HepG2 (cell line): Measurements from ENCODE around the gene NFKBIA. TPM values are rescaled to one million over a fixed set of nuclear protein-coding genes. Genes with fewer than 3 reads are reported as not detected.
A peak's percentile ranks its signal among the peaks of the same experiment; 100 is the strongest.
"Not testable (repeated sequence)": the region's sequence is repeated elsewhere in the genome, so short reads cannot be mapped to it uniquely, and the experiment has no call there.

Experiments
- ATAC-seq: fragments of 200-7000 bp; cut with Tn5 transposase; 3 replicates; pipeline ENCODE4 v1.9.1; 2020; ENCODE audit warnings: mild to moderate bottlenecking, moderate library complexity
- BruUV-seq: library from RNA; stranded (reverse); fragments of 400-500 nt; replicated peaks from 2 replicates; lab custom pipeline; 2021; lab: Mats Ljungman, UMichigan
- CTCF ChIA-PET: fragments of 300-600 bp; formaldehyde crosslinking; extraction: SDS; loops from one replicate; lab custom pipeline; 2021; ENCODE audit warnings: low total read pairs, inconsistent platforms, low intra/inter-chr PET ratio; lab: Yijun Ruan, JAX
- POLR2A ChIA-PET: fragments of 350-600 bp; sonication (Branson Sonifier 250); formaldehyde crosslinking; loops from one replicate; lab custom pipeline; 2020; ENCODE audit warnings: antibody characterized with exemption, inconsistent platforms; lab: Yijun Ruan, JAX
- DNase-seq: peaks from one replicate; pipeline ENCODE4 v3.0.0-alpha.2; 2015; ENCODE audit warnings: low spot score
- FAIRE-seq: peaks from 3 replicates; lab custom pipeline; 2011; peaks lifted over from hg19 to GRCh38; lab: Jason Lieb, UNC
- H2AFZ ChIP-seq: one replicate; pipeline ENCODE4 v1.6.1; 2011; ENCODE audit warnings: low read length, inconsistent platforms
- H3K27ac ChIP-seq: fragments of 300-600 bp; 3 replicates; pipeline ENCODE4 v1.8.0; 2011; ENCODE audit warnings: mixed run types, mild to moderate bottlenecking, mixed read lengths, low read length, inconsistent platforms; ENCODE audit not compliant: insufficient read depth; ENCODE audit errors: extremely low read length
- H3K27me3 ChIP-seq, 2 experiments: fragments of 200-600 bp in 1 of 2; 2 replicates in 1 of 2; 3 replicates in 1 of 2; pipeline versions ENCODE4 v1.6.0 to v1.8.0; 2011; ENCODE audit warnings: low read length in 2 of 2, mild to moderate bottlenecking in 2 of 2, moderate library complexity in 2 of 2, inconsistent platforms in 1 of 2; ENCODE audit not compliant: insufficient read depth in 2 of 2, control insufficient read depth in 1 of 2
- H3K36me3 ChIP-seq, 2 experiments: fragments of 200-600 bp in 1 of 2; replicated peaks in 1 of 2; 2 replicates in 1 of 2; 3 replicates in 1 of 2; pipeline versions ENCODE4 v1.5.1 to v1.8.0; 2011; ENCODE audit warnings: low read length in 2 of 2, inconsistent platforms in 1 of 2; ENCODE audit not compliant: insufficient read depth in 2 of 2, control insufficient read depth in 1 of 2
- H3K4me1 ChIP-seq: 2 replicates; pipeline ENCODE4 v1.5.1; 2012; ENCODE audit warnings: low read length, inconsistent platforms; ENCODE audit not compliant: insufficient read depth
- H3K4me2 ChIP-seq: 2 replicates; pipeline ENCODE4 v1.6.0; 2011; ENCODE audit warnings: low read depth, low read length, inconsistent platforms
- H3K4me3 ChIP-seq, 3 experiments: fragments of 200-600 bp in 1 of 3; sonication (generic), shearing (Covaris generic) in 1 of 3; replicated peaks in 1 of 3; 2 replicates each; pipeline ENCODE4 v1.5.1; 2011 to 2016; ENCODE audit warnings: low read length in 3 of 3, inconsistent platforms in 2 of 3, low read depth in 2 of 3, mild to moderate bottlenecking in 2 of 3, control low read depth in 1 of 3, mixed read lengths in 1 of 3; ENCODE audit not compliant: insufficient read depth in 1 of 3
- H3K79me2 ChIP-seq: one replicate; pipeline ENCODE4 v1.6.1; 2011; ENCODE audit warnings: low read length, inconsistent platforms; ENCODE audit not compliant: insufficient read depth
- H3K9ac ChIP-seq: 2 replicates; pipeline ENCODE4 v1.6.0; 2011; ENCODE audit warnings: mild to moderate bottlenecking, low read depth, low read length, inconsistent platforms; ENCODE audit not compliant: insufficient read depth
- H3K9me3 ChIP-seq: 2 replicates; pipeline ENCODE4 v1.5.1; 2012; ENCODE audit warnings: mild to moderate bottlenecking, low read length
- H4K20me1 ChIP-seq: 2 replicates; pipeline ENCODE4 v1.6.0; 2011; ENCODE audit warnings: inconsistent platforms, mild to moderate bottlenecking, low read length, moderate library complexity; ENCODE audit not compliant: insufficient read depth
- FOXA1 ChIP-seq, 2 experiments: fragments of 450-650 bp in 1 of 2; sonication (generic) in 1 of 2; formaldehyde crosslinking in 1 of 2; IDR thresholded peaks; 2 replicates each; pipeline versions ENCODE4 v1.4.0 to v1.6.1; 2016 to 2020; ENCODE audit warnings: missing genetic modification reagents in 1 of 2
- KDM4B ChIP-seq: sonication (generic); formaldehyde crosslinking; IDR thresholded peaks from 2 replicates; pipeline ENCODE4 v1.4.0; 2020; ENCODE audit warnings: missing genetic modification reagents
- PHF21A ChIP-seq: sonication (generic); formaldehyde crosslinking; IDR thresholded peaks from 2 replicates; pipeline ENCODE4 v1.5.0; 2020; ENCODE audit warnings: mild to moderate bottlenecking, missing genetic modification reagents
- RXRA ChIP-seq: sonication (generic); formaldehyde crosslinking; IDR thresholded peaks from 2 replicates; pipeline ENCODE4 v1.5.1; 2020; ENCODE audit warnings: missing genetic modification reagents
- SRY ChIP-seq: sonication (generic); formaldehyde crosslinking; IDR thresholded peaks from 2 replicates; pipeline ENCODE4 v1.8.0; 2022; ENCODE audit warnings: mild to moderate bottlenecking, missing genetic modification reagents
- ZC3H4 ChIP-seq: sonication (generic); formaldehyde crosslinking; IDR thresholded peaks from 2 replicates; pipeline ENCODE4 v1.4.0; 2020; ENCODE audit warnings: missing genetic modification reagents, borderline replicate concordance
- ZIK1 ChIP-seq: sonication (generic); formaldehyde crosslinking; IDR thresholded peaks from 2 replicates; pipeline ENCODE4 v1.5.0; 2020; ENCODE audit warnings: mild to moderate bottlenecking, low read depth, missing genetic modification reagents, borderline replicate concordance
- ZMYM4 ChIP-seq: sonication (generic); formaldehyde crosslinking; IDR thresholded peaks from 2 replicates; pipeline ENCODE4 v1.8.1; 2023; ENCODE audit warnings: mild to moderate bottlenecking, missing genetic modification reagents
- ZNF709 ChIP-seq: sonication (generic); formaldehyde crosslinking; IDR thresholded peaks from 2 replicates; pipeline ENCODE4 v1.5.0; 2020; ENCODE audit warnings: mild to moderate bottlenecking, missing genetic modification reagents
- ZNF746 ChIP-seq: sonication (generic); formaldehyde crosslinking; IDR thresholded peaks from 2 replicates; pipeline ENCODE4 v1.8.0; 2022; ENCODE audit warnings: mild to moderate bottlenecking, missing genetic modification reagents
- ZNF841 ChIP-seq: sonication (generic); formaldehyde crosslinking; IDR thresholded peaks from 2 replicates; pipeline ENCODE4 v1.8.1; 2023; ENCODE audit warnings: missing genetic modification reagents, borderline replicate concordance
- WGBS: methylation state at CpG from one replicate; pipeline ENCODE4 v1.1.6; 2017; ENCODE audit warnings: low lambda C conversion rate; 5-methylcytosine and 5-hydroxymethylcytosine counted together
- in situ Hi-C: cut with HindIII; loops from 2 replicates; pipeline ENCODE4 v1.10.0; 2017; ENCODE audit warnings: low pct_unique_long_range_greater_than_20kb; ENCODE audit not compliant: extremely low pct_ligation_motif_present
- intact Hi-C: fragments of 100-400 bp; cut with micrococcal nuclease; formaldehyde crosslinking; loops from one replicate; pipeline ENCODE4 v1.10.0; 2022; ENCODE audit not compliant: unreplicated experiment
- polyA plus RNA-seq, 8 experiments: library from polyadenylated mRNA; depleted of rRNA in 3 of 8; stranded (reverse) in 7 of 8; unstranded in 1 of 8; fragments of >200 nt; fragmentation: Illumina TruSeq in 4 of 8; extraction: Trizol in 4 of 8; gene quantifications; 2 replicates each; pipeline versions ENCODE4 v1.2.1 to v1.2.3, GENCODE V29; 2011 to 2016; ENCODE audit warnings: low read depth in 4 of 8, missing spikeins in 1 of 8, mixed read lengths in 1 of 8; ENCODE audit not compliant: insufficient read depth in 1 of 8
- total RNA-seq, 5 experiments: library from RNA; depleted of rRNA; stranded (reverse); fragments of >200 nt; fragmentation: Illumina TruSeq; extraction: Trizol; gene quantifications; 2 replicates each; pipeline ENCODE4 v1.2.3, GENCODE V29; 2016; ENCODE audit warnings: low read depth in 1 of 5
- TF ChIP-seq, protein P1 (sequence below): sonication (generic); formaldehyde crosslinking; IDR thresholded peaks from 2 replicates; pipeline ENCODE4 v1.5.0; 2020; ENCODE audit warnings: missing genetic modification reagents
- TF ChIP-seq, protein P2 (sequence below): sonication (generic); formaldehyde crosslinking; IDR thresholded peaks from 2 replicates; pipeline ENCODE4 v1.4.0; 2020; ENCODE audit warnings: mild to moderate bottlenecking, missing genetic modification reagents
- TF ChIP-seq, protein P3 (sequence below): sonication (generic); formaldehyde crosslinking; IDR thresholded peaks from 2 replicates; pipeline ENCODE4 v1.8.1; 2023; ENCODE audit warnings: mild to moderate bottlenecking, inconsistent platforms, moderate library complexity, missing genetic modification reagents, borderline replicate concordance

Gene NFKBIA
- total and polyA plus RNA-seq, 2 of the 13 experiments (the other 11 are each of a cell fraction or from before 2014, with no cell fraction given), result 197 to 319 TPM

DNA sequence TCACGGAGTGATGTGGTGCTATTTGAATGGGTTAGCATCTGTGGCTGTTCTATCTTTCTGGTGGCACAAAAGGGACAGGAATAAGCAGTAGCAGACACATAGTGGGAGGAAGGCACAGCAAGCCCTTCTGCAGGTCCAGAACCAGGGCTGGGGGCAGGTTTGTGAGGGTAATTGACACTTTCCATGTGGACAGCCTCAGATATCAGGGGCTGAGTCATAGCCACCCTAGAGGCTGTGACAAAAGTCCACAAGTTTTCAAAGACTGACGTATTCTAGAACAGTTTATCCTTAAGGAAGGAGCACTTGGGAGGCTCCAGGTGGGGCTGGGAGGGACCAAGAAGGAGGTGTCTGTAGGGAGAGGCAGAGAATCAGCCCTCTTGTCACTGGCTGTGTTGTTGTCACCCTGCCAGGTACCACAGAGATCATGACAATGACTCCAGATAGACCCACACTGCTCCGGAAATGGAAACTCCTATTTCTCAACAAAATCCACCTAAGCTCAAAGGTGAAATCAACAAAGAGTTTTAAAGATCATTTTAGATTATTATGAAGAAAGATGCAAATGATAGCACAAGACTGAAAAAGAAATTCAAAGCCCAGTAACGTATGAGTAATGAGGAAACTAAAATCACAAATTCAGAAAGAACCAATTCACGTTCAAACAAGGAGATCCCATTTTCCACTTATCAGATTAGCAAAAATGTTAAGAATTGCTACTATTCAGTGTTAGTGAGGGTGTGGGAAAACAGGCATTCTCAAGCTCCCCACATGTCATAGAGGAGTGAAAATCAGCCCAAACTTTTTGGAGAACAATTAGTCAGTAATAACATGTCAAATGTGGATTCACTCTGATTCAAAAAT lies 48.3 kb downstream of the NFKBIA start (continued):
- TF ChIP-seq ZIK1 (CRISPR knock-in tag) (no peak), RXRA (CRISPR knock-in tag) (peak; percentile 74; the same call in 1 of the 2 replicates), PHF21A (CRISPR knock-in tag) (peak; percentile 71), ZNF841 (CRISPR knock-in tag) (no peak), KDM4B (peak; percentile 17; the same call in 1 of the 2 replicates), ZNF709 (0 out of 2 replicates have a peak, but pooled peaks have one; percentile 32), ZC3H4 (CRISPR knock-in tag) (no peak), FOXA1 (IDR thresholded peaks at IDR 0.05) (no peak), FOXA1 (CRISPR knock-in tag; IDR thresholded peaks at IDR 0.05) (peak; percentile 51)
- TF ChIP-seq, protein P1, sequence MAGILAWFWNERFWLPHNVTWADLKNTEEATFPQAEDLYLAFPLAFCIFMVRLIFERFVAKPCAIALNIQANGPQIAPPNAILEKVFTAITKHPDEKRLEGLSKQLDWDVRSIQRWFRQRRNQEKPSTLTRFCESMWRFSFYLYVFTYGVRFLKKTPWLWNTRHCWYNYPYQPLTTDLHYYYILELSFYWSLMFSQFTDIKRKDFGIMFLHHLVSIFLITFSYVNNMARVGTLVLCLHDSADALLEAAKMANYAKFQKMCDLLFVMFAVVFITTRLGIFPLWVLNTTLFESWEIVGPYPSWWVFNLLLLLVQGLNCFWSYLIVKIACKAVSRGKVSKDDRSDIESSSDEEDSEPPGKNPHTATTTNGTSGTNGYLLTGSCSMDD, result no peak
- TF ChIP-seq, all 625 proteins: peak for 255

DNA sequence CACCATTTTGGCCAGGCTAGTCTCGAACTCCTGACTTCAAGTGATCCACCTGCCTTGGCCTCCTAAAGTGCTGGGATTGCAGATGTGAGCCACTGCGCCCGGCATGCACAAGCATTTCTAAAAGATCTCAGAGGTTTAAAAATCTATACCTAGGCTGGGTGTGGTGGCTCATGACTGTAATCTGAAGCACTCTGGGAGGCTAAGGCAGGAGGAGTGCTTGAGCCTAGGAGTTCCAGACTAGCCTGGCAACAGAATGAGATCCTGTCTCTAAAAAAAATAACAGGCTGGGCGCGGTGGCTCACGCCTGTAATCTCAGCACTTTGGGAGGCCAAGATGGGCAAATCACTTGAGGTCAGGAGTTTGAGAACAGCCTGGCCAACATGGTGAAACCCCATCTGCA lies 49.3 kb downstream of the NFKBIA start:
- H4K20me1 ChIP-seq, H3K9me3 ChIP-seq, H2AFZ ChIP-seq, H3K4me3 ChIP-seq, H3K27ac ChIP-seq, CTCF ChIA-PET, in situ Hi-C loops, H3K9ac ChIP-seq, FAIRE-seq, BruUV-seq, H3K4me2 ChIP-seq, ATAC-seq, DNase-seq, H3K27me3 ChIP-seq, H3K79me2 ChIP-seq, H3K36me3 ChIP-seq, intact Hi-C loops: not testable (repeated sequence)
- POLR2A ChIA-PET, result interaction anchor here (2.0 to 2.6 kb wide), 3 partner anchors 8 to 18 kb away, joined by 10 to 23 read pairs (median 15); no protein-coding TSS in a partner anchor
- H3K4me1 ChIP-seq, result peaks cover 58% of the 10 kb centered on the region
- WGBS, result 86% methylated on average over 6 of the region's 6 CpGs
- TF ChIP-seq ZMYM4 (CRISPR knock-in tag) (0 out of 2 replicates have a peak, but pooled peaks have one; percentile 10), ZNF746 (CRISPR knock-in tag) (peak; percentile 62; the same call in 1 of the 2 replicates), SRY (CRISPR knock-in tag) (0 out of 2 replicates have a peak, but pooled peaks have one; percentile 39)
- TF ChIP-seq, protein P2, sequence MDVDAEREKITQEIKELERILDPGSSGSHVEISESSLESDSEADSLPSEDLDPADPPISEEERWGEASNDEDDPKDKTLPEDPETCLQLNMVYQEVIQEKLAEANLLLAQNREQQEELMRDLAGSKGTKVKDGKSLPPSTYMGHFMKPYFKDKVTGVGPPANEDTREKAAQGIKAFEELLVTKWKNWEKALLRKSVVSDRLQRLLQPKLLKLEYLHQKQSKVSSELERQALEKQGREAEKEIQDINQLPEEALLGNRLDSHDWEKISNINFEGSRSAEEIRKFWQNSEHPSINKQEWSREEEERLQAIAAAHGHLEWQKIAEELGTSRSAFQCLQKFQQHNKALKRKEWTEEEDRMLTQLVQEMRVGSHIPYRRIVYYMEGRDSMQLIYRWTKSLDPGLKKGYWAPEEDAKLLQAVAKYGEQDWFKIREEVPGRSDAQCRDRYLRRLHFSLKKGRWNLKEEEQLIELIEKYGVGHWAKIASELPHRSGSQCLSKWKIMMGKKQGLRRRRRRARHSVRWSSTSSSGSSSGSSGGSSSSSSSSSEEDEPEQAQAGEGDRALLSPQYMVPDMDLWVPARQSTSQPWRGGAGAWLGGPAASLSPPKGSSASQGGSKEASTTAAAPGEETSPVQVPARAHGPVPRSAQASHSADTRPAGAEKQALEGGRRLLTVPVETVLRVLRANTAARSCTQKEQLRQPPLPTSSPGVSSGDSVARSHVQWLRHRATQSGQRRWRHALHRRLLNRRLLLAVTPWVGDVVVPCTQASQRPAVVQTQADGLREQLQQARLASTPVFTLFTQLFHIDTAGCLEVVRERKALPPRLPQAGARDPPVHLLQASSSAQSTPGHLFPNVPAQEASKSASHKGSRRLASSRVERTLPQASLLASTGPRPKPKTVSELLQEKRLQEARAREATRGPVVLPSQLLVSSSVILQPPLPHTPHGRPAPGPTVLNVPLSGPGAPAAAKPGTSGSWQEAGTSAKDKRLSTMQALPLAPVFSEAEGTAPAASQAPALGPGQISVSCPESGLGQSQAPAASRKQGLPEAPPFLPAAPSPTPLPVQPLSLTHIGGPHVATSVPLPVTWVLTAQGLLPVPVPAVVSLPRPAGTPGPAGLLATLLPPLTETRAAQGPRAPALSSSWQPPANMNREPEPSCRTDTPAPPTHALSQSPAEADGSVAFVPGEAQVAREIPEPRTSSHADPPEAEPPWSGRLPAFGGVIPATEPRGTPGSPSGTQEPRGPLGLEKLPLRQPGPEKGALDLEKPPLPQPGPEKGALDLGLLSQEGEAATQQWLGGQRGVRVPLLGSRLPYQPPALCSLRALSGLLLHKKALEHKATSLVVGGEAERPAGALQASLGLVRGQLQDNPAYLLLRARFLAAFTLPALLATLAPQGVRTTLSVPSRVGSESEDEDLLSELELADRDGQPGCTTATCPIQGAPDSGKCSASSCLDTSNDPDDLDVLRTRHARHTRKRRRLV (CRISPR knock-in tag), result 0 out of 2 replicates have a peak, but pooled peaks have one; percentile 10
- TF ChIP-seq, protein P3, sequence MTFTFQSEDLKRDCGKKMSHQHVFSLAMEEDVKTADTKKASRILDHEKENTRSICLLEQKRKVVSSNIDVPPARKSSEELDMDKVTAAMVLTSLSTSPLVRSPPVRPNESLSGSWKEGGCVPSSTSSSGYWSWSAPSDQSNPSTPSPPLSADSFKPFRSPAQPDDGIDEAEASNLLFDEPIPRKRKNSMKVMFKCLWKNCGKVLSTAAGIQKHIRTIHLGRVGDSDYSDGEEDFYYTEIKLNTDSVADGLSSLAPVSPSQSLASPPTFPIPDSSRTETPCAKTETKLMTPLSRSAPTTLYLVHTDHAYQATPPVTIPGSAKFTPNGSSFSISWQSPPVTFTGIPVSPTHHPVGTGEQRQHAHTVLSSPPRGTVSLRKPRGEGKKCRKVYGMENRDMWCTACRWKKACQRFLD (CRISPR knock-in tag), result 0 out of 2 replicates have a peak, but pooled peaks have one; percentile 6
